AG04449 (cell line): ENCODE results near the gene CPA5.

ENCODE experiments used
- CTCF ChIA-PET: fragments of 350-600 bp; formaldehyde crosslinking; extraction: SDS; loops from one replicate; lab custom pipeline; 2021; ENCODE audit warnings: antibody characterized with exemption; lab: Yijun Ruan, JAX
- POLR2A ChIA-PET: fragments of 400-600, 350-600 bp; formaldehyde crosslinking; extraction: SDS; loops from one replicate; lab custom pipeline; 2020; ENCODE audit warnings: antibody characterized with exemption, inconsistent platforms; lab: Yijun Ruan, JAX
- DNase-seq: peaks from one replicate; pipeline ENCODE4 v3.0.0-alpha.2; 2010; ENCODE audit warnings: low read depth, low spot score
- H3K4me3 ChIP-seq: 2 replicates; pipeline ENCODE4 v1.5.1; 2011; ENCODE audit warnings: low read depth, mild to moderate bottlenecking, control low read depth, low read length
- TF ChIP-seq, protein P1 (sequence below): IDR thresholded peaks from one replicate; pipeline ENCODE4 v1.5.1; 2011; ENCODE audit warnings: mild to moderate bottlenecking, moderate library complexity, low read length, control low read depth, inconsistent platforms; ENCODE audit not compliant: insufficient read depth; ENCODE audit errors: missing control alignments

Gene CPA5

GRCh38 chr7:130410868-130411541, 66.4 kb downstream of the CPA5 start:
- no peak overlapping the region for H3K4me3 ChIP-seq
- ChIA-PET POLR2A (no interaction called here), CTCF (no interaction called here)
- DNase-seq = no peak
- TF ChIP-seq, protein P1, sequence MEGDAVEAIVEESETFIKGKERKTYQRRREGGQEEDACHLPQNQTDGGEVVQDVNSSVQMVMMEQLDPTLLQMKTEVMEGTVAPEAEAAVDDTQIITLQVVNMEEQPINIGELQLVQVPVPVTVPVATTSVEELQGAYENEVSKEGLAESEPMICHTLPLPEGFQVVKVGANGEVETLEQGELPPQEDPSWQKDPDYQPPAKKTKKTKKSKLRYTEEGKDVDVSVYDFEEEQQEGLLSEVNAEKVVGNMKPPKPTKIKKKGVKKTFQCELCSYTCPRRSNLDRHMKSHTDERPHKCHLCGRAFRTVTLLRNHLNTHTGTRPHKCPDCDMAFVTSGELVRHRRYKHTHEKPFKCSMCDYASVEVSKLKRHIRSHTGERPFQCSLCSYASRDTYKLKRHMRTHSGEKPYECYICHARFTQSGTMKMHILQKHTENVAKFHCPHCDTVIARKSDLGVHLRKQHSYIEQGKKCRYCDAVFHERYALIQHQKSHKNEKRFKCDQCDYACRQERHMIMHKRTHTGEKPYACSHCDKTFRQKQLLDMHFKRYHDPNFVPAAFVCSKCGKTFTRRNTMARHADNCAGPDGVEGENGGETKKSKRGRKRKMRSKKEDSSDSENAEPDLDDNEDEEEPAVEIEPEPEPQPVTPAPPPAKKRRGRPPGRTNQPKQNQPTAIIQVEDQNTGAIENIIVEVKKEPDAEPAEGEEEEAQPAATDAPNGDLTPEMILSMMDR = no peak

- ChIA-PET POLR2A (no interaction called here), CTCF (interaction anchor here (2.1 kb wide), 1 partner anchor 9 kb away, joined by 5 read pairs; no protein-coding TSS in a partner anchor)
- DNase-seq = no peak
- TF ChIP-seq, protein P1 = no peak
- no peak overlapping the region for H3K4me3 ChIP-seq
Measured at GRCh38 chr7:130413201-130413600, 68.6 kb downstream of the CPA5 start.

GRCh38 chr7:130415006-130415405, 70.4 kb downstream of the CPA5 start:
- CTCF ChIA-PET = interaction anchor here (2.1 kb wide), 1 partner anchor 11 kb away, joined by 5 read pairs; no protein-coding TSS in a partner anchor

GRCh38 chr7:130417213-130417612, 72.6 kb downstream of the CPA5 start:
- ChIA-PET POLR2A (no interaction called here), CTCF (no interaction called here)
- TF ChIP-seq, protein P1 = no peak
- no peak for DNase-seq
- no peak overlapping the region for H3K4me3 ChIP-seq

More at GRCh38 chr7:130415006-130415405, 70.4 kb downstream of the CPA5 start:
- no peak for DNase-seq
- TF ChIP-seq, protein P1 = no peak
- no peak overlapping the region for H3K4me3 ChIP-seq
- POLR2A ChIA-PET = interaction anchor here (0.7 kb wide), 1 partner anchor 270 kb away, joined by 3 read pairs; no protein-coding TSS in a partner anchor

DNA sequence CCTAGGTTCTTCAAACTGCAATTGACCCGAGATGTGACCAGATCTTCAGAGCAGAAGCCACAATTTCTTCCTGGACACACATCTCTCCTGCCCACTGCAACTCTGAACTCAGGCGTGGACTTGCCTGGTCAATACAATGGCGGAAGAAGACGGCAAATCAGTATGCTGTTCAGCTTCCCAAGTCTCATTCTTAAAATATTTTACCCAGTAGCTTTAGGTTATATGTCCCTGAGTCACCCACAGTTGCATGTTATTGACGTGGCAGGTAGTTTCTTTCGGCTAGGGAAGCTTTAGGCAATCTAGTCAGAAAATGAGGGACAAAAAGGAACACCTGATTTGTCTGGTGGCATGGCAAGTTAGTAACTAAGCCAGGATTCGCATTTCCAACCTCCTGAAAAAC, 73.7 kb downstream of the CPA5 start:
- ChIA-PET POLR2A (no interaction called here), CTCF (no interaction called here)
- H3K4me3 ChIP-seq = no peak overlapping the region
- DNase-seq = no peak
- TF ChIP-seq, protein P1 = no peak
